Measurements from ENCODE around the gene GLCE.

DNA sequence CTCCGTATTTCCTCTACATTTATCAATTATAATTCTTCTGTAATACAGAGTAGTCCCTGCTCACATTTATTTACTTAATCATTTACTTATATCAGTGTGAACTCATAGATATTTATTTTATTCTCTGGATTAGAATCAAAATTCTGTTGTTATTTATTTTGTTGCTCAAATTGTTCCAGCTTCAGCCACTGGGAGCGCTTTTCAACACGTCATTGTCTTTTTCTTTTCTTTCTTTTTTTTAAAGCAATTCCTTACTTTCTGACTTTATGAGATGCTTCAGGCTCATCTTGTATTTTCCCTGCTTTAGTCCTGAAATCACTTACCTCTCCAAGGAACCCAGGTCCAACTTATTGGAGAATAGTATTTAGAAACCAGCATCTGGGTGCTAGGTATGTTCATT is 53.4 kb downstream of the GLCE start:
- TF ChIP-seq NR4A1 (CRISPR knock-in tag; IDR thresholded peaks at IDR 0.05) (no peak), NR4A1 (tag; IDR thresholded peaks at IDR 0.05) (no peak), ZBTB8A (IDR thresholded peaks at IDR 0.05; ENCODE audit: partially characterized antibody) (no peak), MTA2 (IDR thresholded peaks at IDR 0.05; ENCODE audit: low read depth) (no peak), TEAD4 (IDR thresholded peaks at IDR 0.05; ENCODE audit: low read length) (no peak), TEAD4 (CRISPR knock-in tag; IDR thresholded peaks at IDR 0.05; ENCODE audit: borderline replicate concordance) (no peak)
